Measurements from ENCODE around the gene WBP11.
"Not testable (repeated sequence)": the region's sequence is repeated elsewhere in the genome, so short reads cannot be mapped to it uniquely, and the experiment has no call there.

Gene WBP11

GRCh38 chr12:14772946-14773345 is 30.3 kb downstream of the WBP11 start:
- no peak for DNase-seq

DNA sequence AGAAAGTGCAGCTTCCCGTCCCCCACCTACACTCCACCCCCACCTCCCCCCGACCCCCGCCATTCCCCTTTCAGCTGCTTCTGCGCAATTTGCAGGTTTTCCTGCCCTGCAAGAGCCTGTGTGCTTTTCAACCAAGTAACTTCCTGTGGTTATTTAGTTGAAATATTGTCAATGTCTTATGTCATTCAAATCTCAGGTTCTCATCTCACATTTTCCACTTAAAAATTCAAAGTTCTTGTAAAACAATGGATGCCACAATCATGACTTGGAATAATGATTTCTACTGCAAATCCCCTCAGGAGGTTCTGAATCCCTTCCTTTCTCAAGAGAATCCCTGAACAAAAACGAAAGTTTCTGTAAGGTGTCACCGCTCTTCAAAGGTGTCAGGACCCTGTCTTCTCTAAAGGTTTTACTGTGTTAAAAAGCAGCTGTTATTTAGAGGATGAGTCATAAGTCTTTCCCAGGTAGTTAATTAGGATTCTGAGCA is 31.6 kb downstream of the WBP11 start:
- no peak for DNase-seq

DNA sequence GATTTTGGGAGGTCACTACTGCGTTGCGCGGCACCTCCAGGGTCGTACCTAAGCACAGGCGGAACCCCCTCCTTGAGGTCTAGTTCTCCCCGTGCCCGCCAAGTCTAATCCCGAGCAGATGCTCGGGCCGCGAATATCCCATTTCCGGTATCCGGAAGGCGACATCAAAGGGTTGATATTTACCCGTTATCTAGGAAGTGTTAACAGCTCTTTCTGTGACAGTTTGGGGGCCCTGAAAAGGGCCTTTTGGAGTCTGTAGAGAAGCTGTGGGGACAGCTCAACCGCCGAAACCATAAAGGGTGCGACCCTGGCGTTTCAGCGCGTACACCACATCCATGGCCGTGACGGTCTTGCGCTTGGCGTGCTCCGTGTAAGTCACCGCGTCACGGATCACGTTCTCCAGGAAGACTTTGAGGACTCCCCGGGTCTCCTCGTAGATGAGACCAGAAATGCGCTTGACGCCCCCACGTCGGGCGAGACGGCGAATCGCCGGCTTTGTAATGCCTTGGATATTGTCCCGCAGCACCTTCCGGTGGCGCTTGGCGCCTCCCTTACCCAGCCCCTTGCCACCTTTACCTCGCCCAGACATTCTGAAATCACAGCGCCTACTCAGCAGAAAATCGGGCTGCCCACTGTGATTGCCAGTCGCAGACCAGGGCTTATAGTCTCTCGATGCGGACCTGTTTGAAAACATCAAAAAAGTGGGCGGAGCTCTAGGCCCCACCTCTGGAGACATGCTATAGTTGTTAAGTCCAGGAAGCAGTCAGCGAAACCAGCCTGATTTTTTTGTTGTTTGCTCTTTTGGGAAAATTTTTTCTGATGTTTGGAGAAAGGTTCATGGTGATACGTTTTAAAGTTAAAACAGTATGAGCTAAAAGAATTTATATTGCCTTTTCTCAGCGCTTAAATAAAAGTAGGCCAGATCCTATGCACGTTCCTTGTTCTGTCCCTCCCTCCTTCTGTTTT is 32.5 kb downstream of the WBP11 start:
- DNase-seq = peak; percentile 30 to 93 (median 76)

DNA sequence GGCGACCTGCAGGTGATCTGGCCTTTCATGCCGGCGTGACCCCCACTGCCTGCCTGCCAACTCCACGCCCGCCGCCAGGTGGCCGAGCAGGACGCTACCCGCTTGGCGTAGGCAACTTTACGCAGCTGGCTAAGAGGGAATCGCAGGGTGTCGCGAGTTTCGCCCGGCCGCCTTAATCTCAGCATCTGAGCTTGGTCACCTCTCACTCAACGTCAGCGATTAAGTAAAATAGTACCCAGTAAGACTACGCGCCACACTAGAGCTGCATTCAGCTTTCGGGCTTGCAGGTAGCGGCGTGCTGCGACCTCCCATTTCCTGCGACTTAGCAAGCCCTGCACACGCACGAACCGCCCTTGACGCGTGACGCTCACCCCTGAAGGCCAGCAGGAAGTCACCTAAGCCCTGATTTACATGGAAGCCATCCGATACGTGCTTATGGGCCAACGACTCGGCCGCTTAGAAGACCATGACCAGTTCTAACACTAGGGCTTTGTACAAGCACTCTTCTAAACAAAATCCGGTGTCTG is 33.2 kb downstream of the WBP11 start:
- DNase-seq = peak in 49 of 51 donors; percentile 13 to 83 (median 50)

GRCh38 chr12:14769466-14769968 is 33.8 kb downstream of the WBP11 start:
- peak in 6 of 51 donors; percentile 13 to 38 (median 29) for DNase-seq

DNA sequence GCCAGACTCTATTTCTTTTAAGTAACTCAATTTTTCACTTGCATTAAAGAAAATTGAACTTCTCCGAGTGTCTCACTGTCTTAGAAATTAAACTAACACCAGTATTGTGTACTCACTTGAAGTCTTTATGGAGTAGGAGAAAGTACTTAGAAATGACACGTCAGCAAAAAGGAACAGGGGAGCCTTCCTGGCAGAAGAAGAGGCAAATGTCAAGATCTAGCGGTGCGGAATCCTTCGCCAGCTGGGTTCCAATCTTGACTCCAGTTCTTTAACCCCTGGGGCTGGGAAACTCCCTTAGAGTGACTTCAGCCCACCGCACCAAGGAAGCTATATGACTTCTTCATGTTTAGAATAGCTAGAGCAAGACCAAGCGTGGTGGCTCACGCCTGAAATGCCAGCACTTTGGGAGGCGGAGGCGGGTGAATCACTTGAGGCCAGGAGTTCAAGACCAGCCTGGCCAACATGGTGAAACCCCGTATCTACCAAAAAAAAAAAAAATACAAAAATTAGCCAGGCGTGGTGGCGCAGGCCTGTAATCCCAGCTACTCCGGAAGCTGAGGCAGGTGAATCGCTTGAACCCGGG is 34.4 kb downstream of the WBP11 start:
- DNase-seq = no peak

GRCh38 chr12:14767617-14768016 is 35.7 kb downstream of the WBP11 start:
- DNase-seq = no peak

DNA sequence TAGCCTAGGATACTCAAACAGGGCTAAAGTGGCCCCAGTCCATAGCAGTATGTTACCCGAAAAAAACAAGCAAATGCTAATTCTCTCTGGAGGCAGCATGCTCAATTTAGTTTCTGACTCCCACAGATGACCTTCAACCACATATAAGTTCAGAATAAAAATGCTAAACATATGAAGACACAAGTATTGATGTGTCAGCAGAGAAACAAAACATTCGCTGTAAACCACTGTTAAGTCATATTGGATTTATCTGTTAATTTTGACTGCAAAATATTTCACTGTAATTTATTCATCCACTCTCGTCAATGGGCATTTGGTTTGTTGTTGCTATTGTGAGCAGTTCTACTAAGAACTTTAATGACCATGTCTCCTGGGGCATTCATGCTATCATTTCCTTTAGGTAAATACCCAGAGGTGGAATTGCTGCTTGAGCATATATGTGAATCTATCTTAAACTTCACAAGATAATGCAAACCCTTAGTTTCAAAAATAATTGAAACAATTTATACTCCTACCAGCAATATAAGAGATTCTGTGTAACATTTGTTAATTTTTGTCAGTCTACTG is 36.5 kb downstream of the WBP11 start:
- DNase-seq = no peak

DNA sequence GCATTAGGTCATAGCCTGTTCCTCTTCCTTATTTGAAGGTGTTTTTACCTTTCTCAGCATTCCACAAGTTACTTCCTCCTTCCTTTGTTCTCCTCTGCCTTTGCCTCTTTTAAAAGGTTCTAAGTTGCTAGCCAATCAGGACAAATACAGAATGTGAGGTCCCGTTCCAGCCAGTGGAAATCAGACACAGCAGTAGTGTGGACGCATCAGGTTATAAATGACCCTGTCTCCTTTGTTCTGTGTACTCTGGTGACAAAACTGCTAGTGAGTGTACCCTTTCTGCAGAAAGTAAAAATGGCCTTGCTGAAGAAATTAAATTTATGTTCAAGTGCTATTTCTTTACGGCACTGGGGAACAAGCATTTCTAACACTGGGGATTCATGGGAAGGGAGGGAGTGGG is 37.3 kb downstream of the WBP11 start:
- DNase-seq = not testable (repeated sequence)

DNA sequence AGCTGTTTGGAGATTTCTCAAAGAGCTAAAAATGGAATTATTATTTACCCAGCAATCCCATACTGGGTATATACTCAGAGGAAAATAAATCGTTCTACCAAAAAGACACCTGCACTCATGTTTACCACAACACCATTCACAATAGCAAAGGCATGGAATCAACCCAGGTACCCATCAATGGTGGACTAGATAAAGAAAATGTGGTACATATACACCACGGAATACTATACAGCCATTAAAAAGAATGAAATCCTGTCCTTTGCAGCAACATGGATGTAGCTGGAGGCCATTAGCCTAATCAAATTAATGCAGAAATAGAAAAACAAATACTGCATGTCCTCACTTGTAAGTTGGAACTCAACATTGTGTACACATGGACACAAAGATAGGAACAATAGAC is 37.9 kb downstream of the WBP11 start:
- DNase-seq = no peak

GRCh38 chr12:14759711-14760280 is 43.5 kb downstream of the WBP11 start:
- DNase-seq = not testable (repeated sequence)

GRCh38 chr12:14756334-14757143 is 46.7 kb downstream of the WBP11 start:
- DNase-seq = peak in 1 of 51 donors; percentile 28

- DNase-seq = no peak
These were observed 51.3 kb downstream of the WBP11 start for GRCh38 chr12:14751986-14752385.

GRCh38 chr12:14743061-14743460 is 60.2 kb downstream of the WBP11 start:
- DNase-seq = no peak

GRCh38 chr12:14741942-14742341 is 61.3 kb downstream of the WBP11 start:
- no peak for DNase-seq

DNA sequence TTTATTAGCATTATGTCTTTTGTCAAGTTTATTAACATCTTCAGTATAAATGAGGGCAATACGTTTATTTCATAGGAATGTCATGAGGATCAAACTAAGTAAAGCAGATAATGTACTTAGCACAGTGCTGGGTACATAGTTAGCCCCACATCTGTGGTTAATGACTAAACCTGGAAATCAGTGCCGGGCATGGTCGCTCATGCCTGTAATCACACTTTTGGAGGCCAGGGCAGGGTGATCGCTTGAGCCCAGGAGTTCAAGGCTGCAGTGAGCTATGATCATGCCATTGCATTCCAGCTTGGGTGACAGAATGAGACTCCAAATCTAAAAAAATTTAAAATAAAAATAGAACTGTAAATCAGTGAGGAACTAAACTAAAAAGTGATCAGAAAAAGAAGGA is 62.1 kb downstream of the WBP11 start:
- DNase-seq = no peak

GRCh38 chr12:14736441-14736840 is 66.8 kb downstream of the WBP11 start:
- DNase-seq = not testable (repeated sequence)

All from hypothalamus (tissue), 51 donors.